ENCODE measurements around the gene CHST3. TPM values are rescaled to one million over a fixed set of nuclear protein-coding genes. Genes with fewer than 3 reads are reported as not detected.
"Not testable (repeated sequence)": the region's sequence is repeated elsewhere in the genome, so short reads cannot be mapped to it uniquely, and the experiment has no call there.

Gene CHST3, protein sequence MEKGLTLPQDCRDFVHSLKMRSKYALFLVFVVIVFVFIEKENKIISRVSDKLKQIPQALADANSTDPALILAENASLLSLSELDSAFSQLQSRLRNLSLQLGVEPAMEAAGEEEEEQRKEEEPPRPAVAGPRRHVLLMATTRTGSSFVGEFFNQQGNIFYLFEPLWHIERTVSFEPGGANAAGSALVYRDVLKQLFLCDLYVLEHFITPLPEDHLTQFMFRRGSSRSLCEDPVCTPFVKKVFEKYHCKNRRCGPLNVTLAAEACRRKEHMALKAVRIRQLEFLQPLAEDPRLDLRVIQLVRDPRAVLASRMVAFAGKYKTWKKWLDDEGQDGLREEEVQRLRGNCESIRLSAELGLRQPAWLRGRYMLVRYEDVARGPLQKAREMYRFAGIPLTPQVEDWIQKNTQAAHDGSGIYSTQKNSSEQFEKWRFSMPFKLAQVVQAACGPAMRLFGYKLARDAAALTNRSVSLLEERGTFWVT
- total RNA-seq: 10 to 100 TPM; 26.0 to 69.2 (median 36.1) TPM
- polyA plus RNA-seq: 10 to 100 TPM; 16.4 to 51.0 TPM
- long read RNA-seq, donor 1, partial matches to known transcripts: 0 of 93 reads
- long read RNA-seq, donor 1, other reads (novel, unspliced or antisense): 93 of 93 reads
- long read RNA-seq, donor 2, full-length matches to known transcripts: 4 of 4 reads
- long read RNA-seq, donor 2, partial matches to known transcripts: 0 of 4 reads
- long read RNA-seq, donor 2, other reads (novel, unspliced or antisense): 0 of 4 reads
- long read RNA-seq, donor 3, full-length matches to known transcripts: 6 of 76 reads
- long read RNA-seq, donor 3, partial matches to known transcripts: 66 of 76 reads
- long read RNA-seq, donor 3, other reads (novel, unspliced or antisense): 4 of 76 reads

- intact Hi-C loops (cut with DNase I): loop anchor here in 3 of 4 donors (10.0 kb wide), 2 partner anchors 251 to 361 kb away; partner anchors contain the start of genes ANAPC16 (in 2 of the 3) and ASCC1 (in 2 of the 3)
- Histone ChIP-seq H3K4me1 (ENCODE audit: insufficient read depth) (peaks cover 27% of the 10 kb centered on the region), H3K4me3 (peak within 1 kb of the TSS; percentile 84), H3K36me3 (no peaks in the 10 kb centered on the region), H3K27me3 (no peaks in the 10 kb centered on the region), H3K27ac (peak within 1 kb of the TSS; percentile 96 to 98), H3K9me3 (no peaks in the 10 kb centered on the region)
- 0 to 2% (median 1%) methylated on average over 22 to 77 of the region's 77 CpGs for WGBS, 3 donors
- DNase-seq: peak; percentile 81 to 91 (median 86)
- peak; percentile 62 for TF ChIP-seq POLR2A (IDR thresholded peaks at IDR 0.05)
- no peak for TF ChIP-seq CTCF (IDR thresholded peaks at IDR 0.05)
Measured at GRCh38 chr10:71964098-71964742, at the start of gene CHST3. Gene CHST3 (plus strand): TSS chr10:71964395. CDS start chr10:72005843, 41,448 bp downstream.

DNA sequence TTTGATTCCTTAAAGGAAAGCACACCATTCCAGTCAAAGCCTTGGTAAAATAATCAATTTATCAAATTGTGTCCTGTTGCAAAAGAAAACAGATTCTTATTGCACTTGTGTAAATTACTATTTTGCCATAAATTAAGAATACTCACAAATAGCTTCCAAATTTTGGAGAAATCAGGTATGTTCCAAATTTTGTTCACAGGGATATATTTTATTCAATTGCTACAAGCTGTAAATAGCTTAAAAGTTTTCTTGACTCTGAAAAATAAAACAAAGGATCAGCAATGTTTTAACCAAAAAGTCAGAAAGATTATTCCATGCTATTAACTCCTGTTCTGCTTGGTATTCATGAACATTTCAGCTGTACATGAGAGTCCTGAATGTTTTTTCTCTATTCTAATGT is 47.4 kb upstream of the CHST3 start:
- TF ChIP-seq EP300 (IDR thresholded peaks at IDR 0.05) (no peak), POLR2A (IDR thresholded peaks at IDR 0.05) (no peak), CTCF (IDR thresholded peaks at IDR 0.05) (no peak)
- Histone ChIP-seq H3K27me3 (no peaks in the 10 kb centered on the region), H3K36me3 (no peaks in the 10 kb centered on the region), H3K4me3 (no peak overlapping the region), H3K27ac (no peak overlapping the region), H3K4me1 (ENCODE audit: insufficient read depth) (peaks cover 11% of the 10 kb centered on the region), H3K9me3 (no peaks in the 10 kb centered on the region)
- intact Hi-C loops (cut with DNase I): no loop called here
- DNase-seq: no peak

GRCh38 chr10:71918992-71919391 is 45.2 kb upstream of the CHST3 start:
- H3K4me3 ChIP-seq: no peak overlapping the region
- 57 to 66% (median 64%) methylated on average over 7 of the region's 7 CpGs for WGBS, 3 donors
- no peaks in the 10 kb centered on the region for H3K36me3 ChIP-seq
- no peaks in the 10 kb centered on the region for H3K27me3 ChIP-seq
- H3K4me1 ChIP-seq (ENCODE audit: insufficient read depth): peaks cover 16% of the 10 kb centered on the region
- intact Hi-C loops (cut with DNase I): no loop called here
- TF ChIP-seq EP300 (IDR thresholded peaks at IDR 0.05) (no peak), POLR2A (IDR thresholded peaks at IDR 0.05) (no peak), CTCF (IDR thresholded peaks at IDR 0.05) (no peak)
- DNase-seq: no peak
- no peaks in the 10 kb centered on the region for H3K9me3 ChIP-seq
- H3K27ac ChIP-seq: no peak overlapping the region

DNA sequence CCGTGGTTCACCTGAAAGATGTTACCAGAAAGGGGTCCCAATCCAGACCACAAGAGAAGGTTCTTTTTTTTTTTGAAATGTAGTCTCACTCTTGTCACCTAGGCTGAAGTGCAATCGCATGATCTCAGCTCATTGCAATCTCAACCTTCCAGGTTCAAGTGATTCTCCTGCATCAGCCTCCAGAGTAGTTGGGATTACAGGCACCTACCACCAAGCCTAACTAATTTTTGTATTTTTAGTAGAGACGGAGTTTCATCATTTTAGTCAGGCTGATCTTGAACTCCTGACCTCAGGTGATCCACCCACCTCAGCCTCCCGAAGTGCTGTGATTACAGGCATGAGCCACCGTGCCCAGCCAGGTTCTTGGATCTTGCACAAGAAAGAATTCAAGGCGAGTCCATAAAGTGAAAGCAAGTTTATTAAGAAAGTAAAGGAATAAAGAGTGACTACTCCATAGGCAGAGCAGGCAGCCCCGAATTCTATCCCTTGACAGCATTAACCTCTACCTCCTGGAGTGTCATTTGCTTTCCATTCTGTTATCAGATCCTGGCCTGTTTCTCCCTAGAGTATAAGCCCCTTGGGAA is 44.1 kb upstream of the CHST3 start:
- DNase-seq; H3K27ac ChIP-seq; H3K4me3 ChIP-seq; H3K27me3 ChIP-seq; intact Hi-C loops (cut with DNase I); H3K36me3 ChIP-seq; H3K9me3 ChIP-seq: not testable (repeated sequence)
- H3K4me1 ChIP-seq (ENCODE audit: insufficient read depth): peaks cover 16% of the 10 kb centered on the region
- whole genome bisulfite sequencing, 3 donors: 40 to 45% (median 44%) methylated on average over 7 of the region's 7 CpGs
